Ishikawa (cell line): ENCODE measurements around the gene MYO7A.

Experiments used
- CEBPB ChIP-seq: IDR thresholded peaks from 2 replicates; pipeline ENCODE4 v1.6.1; 2012
- CREB1 ChIP-seq: IDR thresholded peaks from 2 replicates; pipeline ENCODE4 v1.6.1; 2012; ENCODE audit warnings: low read depth
- EP300 ChIP-seq: IDR thresholded peaks from 2 replicates; pipeline ENCODE4 v1.6.1; 2012; ENCODE audit warnings: borderline replicate concordance
- FOXM1 ChIP-seq: IDR thresholded peaks from 2 replicates; pipeline ENCODE4 v1.6.1; 2012; ENCODE audit warnings: low read depth, borderline replicate concordance
- NFIC ChIP-seq: IDR thresholded peaks from 2 replicates; pipeline ENCODE4 v1.6.1; 2012
- TAF1 ChIP-seq: IDR thresholded peaks from 2 replicates; pipeline ENCODE4 v1.6.1; 2012; ENCODE audit warnings: low read depth, mild to moderate bottlenecking
- TCF12 ChIP-seq: IDR thresholded peaks from 2 replicates; pipeline ENCODE4 v1.6.1; 2012; ENCODE audit warnings: low read depth
- TEAD4 ChIP-seq: IDR thresholded peaks from 2 replicates; pipeline ENCODE4 v1.6.1; 2012
- YY1 ChIP-seq: IDR thresholded peaks from 2 replicates; pipeline ENCODE4 v1.6.1; 2012; ENCODE audit warnings: low read depth
- ZBTB7A ChIP-seq: IDR thresholded peaks from 2 replicates; pipeline ENCODE4 v1.6.1; 2012; ENCODE audit warnings: low read depth
- TF ChIP-seq, protein P1 (sequence below): IDR thresholded peaks from 2 replicates; pipeline ENCODE4 v1.6.1; 2012
- TF ChIP-seq, protein P2 (sequence below): IDR thresholded peaks from 2 replicates; pipeline ENCODE4 v1.6.1; 2012
- TF ChIP-seq, protein P3 (sequence below): IDR thresholded peaks from 2 replicates; pipeline ENCODE4 v1.6.1; 2012; ENCODE audit warnings: low read depth, mild to moderate bottlenecking

MYO7A gene

DNA sequence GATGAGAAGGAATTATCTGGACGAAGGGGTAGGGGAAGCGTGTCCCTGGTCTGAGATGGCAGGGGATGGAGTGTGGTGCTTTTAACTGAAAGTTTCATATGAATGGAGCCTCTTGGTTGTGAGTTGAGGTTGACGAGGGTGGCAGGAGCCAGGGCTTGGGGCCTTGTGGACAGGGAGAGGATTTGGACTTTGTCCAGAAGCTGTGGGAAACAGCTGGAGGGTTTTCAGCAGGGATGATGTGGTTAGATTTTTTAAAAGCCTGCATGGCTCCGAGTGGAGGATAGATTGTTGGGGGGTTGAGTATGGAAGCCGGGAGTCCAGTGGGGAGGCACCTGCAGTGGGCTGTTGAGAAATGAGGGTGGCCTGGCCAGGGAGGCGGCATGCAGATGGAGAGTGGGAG, 24.8 kb downstream of the MYO7A start:
- TF ChIP-seq FOXM1 (no peak), YY1 (no peak), EP300 (no peak), NFIC (no peak), TCF12 (no peak)
- TF ChIP-seq, protein P1, sequence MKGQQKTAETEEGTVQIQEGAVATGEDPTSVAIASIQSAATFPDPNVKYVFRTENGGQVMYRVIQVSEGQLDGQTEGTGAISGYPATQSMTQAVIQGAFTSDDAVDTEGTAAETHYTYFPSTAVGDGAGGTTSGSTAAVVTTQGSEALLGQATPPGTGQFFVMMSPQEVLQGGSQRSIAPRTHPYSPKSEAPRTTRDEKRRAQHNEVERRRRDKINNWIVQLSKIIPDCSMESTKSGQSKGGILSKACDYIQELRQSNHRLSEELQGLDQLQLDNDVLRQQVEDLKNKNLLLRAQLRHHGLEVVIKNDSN: no peak
- TF ChIP-seq, protein P2, sequence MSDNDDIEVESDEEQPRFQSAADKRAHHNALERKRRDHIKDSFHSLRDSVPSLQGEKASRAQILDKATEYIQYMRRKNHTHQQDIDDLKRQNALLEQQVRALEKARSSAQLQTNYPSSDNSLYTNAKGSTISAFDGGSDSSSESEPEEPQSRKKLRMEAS: no peak

DNA sequence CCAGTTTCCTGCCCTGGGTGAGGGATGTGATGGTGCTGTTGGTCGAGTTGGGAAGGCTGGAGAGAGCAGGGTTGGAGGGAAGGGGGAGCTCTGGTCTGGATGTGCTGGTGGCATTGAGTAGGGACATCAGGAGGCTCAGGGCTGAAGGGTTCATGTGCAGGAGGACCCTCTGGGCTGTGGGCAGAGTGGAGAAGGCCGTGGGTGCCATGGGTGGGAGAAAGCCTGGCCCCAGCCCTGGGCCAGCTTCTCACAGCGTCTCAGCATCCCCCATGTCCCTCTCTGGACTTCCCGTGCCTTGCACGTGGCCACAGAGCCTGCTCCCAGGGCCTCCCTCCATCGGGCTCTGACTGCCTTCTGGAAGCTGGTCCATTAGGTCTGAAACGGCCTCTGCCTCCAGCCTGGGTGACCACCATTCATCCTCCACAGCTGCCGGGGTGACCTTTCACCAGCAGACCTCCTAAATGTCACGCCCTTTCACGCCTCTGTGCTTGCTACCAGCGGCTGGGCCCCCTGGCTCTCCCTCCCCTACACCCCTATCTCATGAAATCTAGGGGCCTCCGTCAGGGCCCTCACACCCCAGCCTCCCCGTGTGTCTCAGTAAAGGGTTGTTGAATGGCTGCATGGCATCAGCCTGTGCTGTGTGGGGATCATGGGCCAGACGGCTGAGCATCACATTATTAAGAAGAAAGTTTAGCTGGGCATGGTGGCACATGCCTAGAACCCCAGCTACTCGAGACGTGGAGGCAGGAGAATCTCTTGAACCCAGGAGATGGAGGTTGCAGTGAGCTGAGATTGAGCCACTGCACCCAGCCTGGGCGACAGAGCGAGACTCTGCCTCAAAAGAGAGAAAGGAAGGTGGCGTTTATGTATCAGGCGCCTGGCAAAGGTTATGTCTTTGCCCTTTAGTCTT, 25.5 kb downstream of the MYO7A start:
- TF ChIP-seq TEAD4 (no peak), ZBTB7A (no peak), CEBPB (no peak), CREB1 (no peak), NFIC (no peak)
- TF ChIP-seq, protein P3, sequence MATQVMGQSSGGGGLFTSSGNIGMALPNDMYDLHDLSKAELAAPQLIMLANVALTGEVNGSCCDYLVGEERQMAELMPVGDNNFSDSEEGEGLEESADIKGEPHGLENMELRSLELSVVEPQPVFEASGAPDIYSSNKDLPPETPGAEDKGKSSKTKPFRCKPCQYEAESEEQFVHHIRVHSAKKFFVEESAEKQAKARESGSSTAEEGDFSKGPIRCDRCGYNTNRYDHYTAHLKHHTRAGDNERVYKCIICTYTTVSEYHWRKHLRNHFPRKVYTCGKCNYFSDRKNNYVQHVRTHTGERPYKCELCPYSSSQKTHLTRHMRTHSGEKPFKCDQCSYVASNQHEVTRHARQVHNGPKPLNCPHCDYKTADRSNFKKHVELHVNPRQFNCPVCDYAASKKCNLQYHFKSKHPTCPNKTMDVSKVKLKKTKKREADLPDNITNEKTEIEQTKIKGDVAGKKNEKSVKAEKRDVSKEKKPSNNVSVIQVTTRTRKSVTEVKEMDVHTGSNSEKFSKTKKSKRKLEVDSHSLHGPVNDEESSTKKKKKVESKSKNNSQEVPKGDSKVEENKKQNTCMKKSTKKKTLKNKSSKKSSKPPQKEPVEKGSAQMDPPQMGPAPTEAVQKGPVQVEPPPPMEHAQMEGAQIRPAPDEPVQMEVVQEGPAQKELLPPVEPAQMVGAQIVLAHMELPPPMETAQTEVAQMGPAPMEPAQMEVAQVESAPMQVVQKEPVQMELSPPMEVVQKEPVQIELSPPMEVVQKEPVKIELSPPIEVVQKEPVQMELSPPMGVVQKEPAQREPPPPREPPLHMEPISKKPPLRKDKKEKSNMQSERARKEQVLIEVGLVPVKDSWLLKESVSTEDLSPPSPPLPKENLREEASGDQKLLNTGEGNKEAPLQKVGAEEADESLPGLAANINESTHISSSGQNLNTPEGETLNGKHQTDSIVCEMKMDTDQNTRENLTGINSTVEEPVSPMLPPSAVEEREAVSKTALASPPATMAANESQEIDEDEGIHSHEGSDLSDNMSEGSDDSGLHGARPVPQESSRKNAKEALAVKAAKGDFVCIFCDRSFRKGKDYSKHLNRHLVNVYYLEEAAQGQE: no peak

DNA sequence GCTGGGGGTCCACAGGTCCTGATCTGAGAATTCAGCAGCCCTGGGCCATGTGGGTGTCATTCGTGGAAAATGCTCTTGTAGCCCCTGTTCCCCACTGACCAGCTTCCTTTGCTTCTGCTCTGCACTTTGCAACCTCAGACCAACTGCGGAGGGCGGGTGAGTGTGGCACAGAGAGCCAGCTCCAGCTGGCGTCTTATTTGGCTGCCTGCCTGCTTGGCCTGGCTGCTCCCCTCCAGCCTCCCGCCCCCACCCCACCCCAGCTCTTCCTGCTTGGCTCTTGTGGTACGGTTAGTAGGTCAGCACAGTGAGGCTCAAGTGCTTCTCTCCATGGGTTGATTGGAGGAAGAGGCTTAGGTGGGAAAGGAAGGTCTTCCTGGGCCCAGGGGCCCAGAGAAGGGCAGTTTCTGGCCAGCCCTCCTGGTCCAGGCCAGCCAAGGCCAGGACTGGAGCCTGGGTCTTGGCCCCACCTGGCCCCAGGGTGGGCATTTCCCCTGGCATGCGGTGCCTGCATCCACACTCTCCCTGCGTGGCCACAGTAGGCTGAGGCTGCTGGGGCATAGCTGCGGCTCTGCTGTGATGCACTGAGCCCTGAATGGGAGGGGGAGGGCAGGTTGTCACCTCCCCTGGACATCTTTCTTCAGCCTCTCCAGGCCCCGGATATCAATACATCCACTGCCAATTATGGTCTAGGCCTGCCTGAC, 26.5 kb downstream of the MYO7A start:
- TF ChIP-seq, protein P1: no peak
- TF ChIP-seq YY1: no peak
- TF ChIP-seq, protein P3: no peak
- TF ChIP-seq TCF12: no peak
- TF ChIP-seq ZBTB7A: no peak
- TF ChIP-seq FOXM1: no peak
- TF ChIP-seq, protein P2: no peak
- TF ChIP-seq TEAD4: no peak
- TF ChIP-seq TAF1: no peak
- TF ChIP-seq CEBPB: no peak
- TF ChIP-seq EP300: no peak

DNA sequence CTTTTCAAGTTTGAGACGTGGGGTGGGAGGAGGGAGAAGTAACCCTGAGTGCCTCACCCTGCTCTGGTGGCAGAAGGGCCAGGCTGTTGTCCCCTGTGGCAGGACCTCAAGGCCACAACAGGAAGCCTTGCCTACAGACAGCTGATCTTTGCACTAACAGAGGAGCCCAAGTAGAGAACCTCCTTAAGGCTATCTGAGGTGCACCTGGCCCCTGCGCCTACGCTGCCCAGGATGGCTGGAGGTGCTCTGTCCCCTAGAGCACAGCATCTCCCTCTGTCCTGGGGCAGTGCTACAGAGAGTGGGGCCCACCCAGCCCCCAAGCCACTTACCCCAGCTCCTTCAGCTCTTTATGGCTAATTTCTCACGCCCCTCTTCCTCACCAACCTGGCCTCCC, 27.0 kb downstream of the MYO7A start:
- no peak for TF ChIP-seq TCF12
- TF ChIP-seq, protein P3: no peak
- TF ChIP-seq, protein P2: no peak
